ENCODE measurements around the gene TMEM132E.

TMEM132E gene

DNA sequence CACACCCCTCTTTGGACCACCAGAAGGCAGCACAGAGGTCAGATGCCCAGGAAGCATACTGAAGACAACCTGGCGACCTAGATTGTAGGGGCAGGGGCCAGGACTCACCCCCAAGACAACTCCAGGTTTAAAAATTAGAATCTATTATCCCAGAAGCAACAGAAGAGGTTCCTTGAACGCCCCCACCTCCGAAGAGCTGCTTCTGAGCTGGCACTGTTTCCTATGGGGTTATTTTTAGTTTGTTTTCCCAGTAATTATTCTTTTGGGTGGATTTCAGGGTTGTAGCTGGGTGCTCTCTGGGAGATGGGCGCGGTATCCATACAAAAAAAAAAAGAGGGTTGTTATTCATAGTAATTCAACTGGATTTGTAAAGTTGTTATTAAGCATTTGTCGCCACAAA is 10.4 kb upstream of the TMEM132E start:
- Histone ChIP-seq H3K4me2 (ENCODE audit: low read length) (no peak overlapping the region), H3K9ac (ENCODE audit: low read length) (no peak overlapping the region), H3F3A (ENCODE audit: insufficient read depth, low read length) (no peaks in the 10 kb centered on the region), H3K27me3 (ENCODE audit: insufficient read depth, low read length) (no peaks in the 10 kb centered on the region), H4K20me1 (ENCODE audit: insufficient read depth, low read length) (no peaks in the 10 kb centered on the region), H3K4me1 (ENCODE audit: insufficient read depth, low read length, severe bottlenecking) (no peaks in the 10 kb centered on the region), H3K36me3 (ENCODE audit: insufficient read depth, low read length) (no peaks in the 10 kb centered on the region), H3K79me2 (ENCODE audit: insufficient read depth, low read length) (no peaks in the 10 kb centered on the region), H3K9me3 (ENCODE audit: low read length) (no peaks in the 10 kb centered on the region), H2AFZ (ENCODE audit: low read length) (no peak overlapping the region), H3K4me3 (ENCODE audit: low read depth, low read length, poor library complexity, severe bottlenecking) (no peak overlapping the region), H3K27ac (ENCODE audit: low read depth, low read length, poor library complexity, severe bottlenecking) (no peak overlapping the region), H3K9me2 (ENCODE audit: low read depth, low read length) (no peaks in the 10 kb centered on the region)
- TF ChIP-seq, protein P1, sequence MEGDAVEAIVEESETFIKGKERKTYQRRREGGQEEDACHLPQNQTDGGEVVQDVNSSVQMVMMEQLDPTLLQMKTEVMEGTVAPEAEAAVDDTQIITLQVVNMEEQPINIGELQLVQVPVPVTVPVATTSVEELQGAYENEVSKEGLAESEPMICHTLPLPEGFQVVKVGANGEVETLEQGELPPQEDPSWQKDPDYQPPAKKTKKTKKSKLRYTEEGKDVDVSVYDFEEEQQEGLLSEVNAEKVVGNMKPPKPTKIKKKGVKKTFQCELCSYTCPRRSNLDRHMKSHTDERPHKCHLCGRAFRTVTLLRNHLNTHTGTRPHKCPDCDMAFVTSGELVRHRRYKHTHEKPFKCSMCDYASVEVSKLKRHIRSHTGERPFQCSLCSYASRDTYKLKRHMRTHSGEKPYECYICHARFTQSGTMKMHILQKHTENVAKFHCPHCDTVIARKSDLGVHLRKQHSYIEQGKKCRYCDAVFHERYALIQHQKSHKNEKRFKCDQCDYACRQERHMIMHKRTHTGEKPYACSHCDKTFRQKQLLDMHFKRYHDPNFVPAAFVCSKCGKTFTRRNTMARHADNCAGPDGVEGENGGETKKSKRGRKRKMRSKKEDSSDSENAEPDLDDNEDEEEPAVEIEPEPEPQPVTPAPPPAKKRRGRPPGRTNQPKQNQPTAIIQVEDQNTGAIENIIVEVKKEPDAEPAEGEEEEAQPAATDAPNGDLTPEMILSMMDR (IDR thresholded peaks at IDR 0.05; ENCODE audit: low read length): no peak
- TF ChIP-seq EZH2 (IDR thresholded peaks at IDR 0.05; ENCODE audit: borderline replicate concordance, low read length): no peak

DNA sequence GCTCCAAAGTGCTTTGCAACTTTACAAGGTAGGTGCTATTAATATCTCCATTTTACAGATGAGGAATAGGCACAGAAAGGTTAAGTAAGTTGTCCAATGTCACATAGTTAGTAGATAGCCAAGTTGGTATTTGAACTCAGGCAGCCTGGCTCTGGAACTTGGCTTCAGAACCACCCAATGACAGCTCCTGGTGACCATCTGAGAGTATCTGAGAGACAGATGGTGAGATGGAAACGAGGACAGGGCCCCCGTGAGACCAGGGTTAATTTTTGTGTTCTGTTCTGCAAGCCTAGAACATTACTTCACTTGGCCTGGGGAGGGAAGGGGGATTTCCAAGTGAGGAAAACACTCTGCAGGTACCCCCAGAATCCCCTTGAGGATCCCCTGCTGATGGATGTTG is 9.8 kb upstream of the TMEM132E start:
- Histone ChIP-seq H3K9me2 (ENCODE audit: low read depth, low read length) (no peaks in the 10 kb centered on the region), H3K27ac (ENCODE audit: low read depth, low read length, poor library complexity, severe bottlenecking) (no peak overlapping the region), H3K4me3 (ENCODE audit: low read depth, low read length, poor library complexity, severe bottlenecking) (no peak overlapping the region), H4K20me1 (ENCODE audit: insufficient read depth, low read length) (no peaks in the 10 kb centered on the region), H3K79me2 (ENCODE audit: insufficient read depth, low read length) (no peaks in the 10 kb centered on the region), H3K27me3 (ENCODE audit: insufficient read depth, low read length) (no peaks in the 10 kb centered on the region), H3K9me3 (ENCODE audit: low read length) (no peaks in the 10 kb centered on the region), H3K9ac (ENCODE audit: low read length) (no peak overlapping the region), H2AFZ (ENCODE audit: low read length) (no peak overlapping the region), H3K4me1 (ENCODE audit: insufficient read depth, low read length, severe bottlenecking) (no peaks in the 10 kb centered on the region), H3K36me3 (ENCODE audit: insufficient read depth, low read length) (no peaks in the 10 kb centered on the region), H3F3A (ENCODE audit: insufficient read depth, low read length) (no peaks in the 10 kb centered on the region), H3K4me2 (ENCODE audit: low read length) (no peak overlapping the region)
- TF ChIP-seq EZH2 (IDR thresholded peaks at IDR 0.05; ENCODE audit: borderline replicate concordance, low read length): no peak
- TF ChIP-seq, protein P1 (IDR thresholded peaks at IDR 0.05; ENCODE audit: low read length): no peak

DNA sequence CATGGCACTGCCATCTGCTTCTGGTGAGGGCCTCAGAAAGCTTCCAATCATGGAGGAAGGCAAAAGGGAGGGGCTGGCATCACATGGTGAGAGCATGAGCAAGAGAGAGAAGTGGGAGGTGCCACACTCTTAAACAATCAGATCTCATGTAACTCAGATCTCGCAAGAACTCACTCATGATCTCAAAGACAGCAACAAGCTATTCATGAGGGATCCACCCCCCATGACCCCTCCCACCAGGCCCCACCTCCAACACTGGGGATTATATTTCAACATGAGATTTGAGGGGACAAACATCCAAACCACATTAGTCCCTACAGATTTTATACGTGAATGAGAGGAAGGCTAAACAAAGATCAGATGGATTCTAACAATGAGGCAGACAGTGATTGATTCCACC is 8.9 kb upstream of the TMEM132E start:
- H3K4me2 ChIP-seq (ENCODE audit: low read length): no peak overlapping the region
- no peaks in the 10 kb centered on the region for H3K9me3 ChIP-seq (ENCODE audit: low read length)
- no peak overlapping the region for H2AFZ ChIP-seq (ENCODE audit: low read length)
- no peaks in the 10 kb centered on the region for H3K9me2 ChIP-seq (ENCODE audit: low read depth, low read length)
- no peak for TF ChIP-seq EZH2 (IDR thresholded peaks at IDR 0.05; ENCODE audit: borderline replicate concordance, low read length)
- TF ChIP-seq, protein P1 (IDR thresholded peaks at IDR 0.05; ENCODE audit: low read length): no peak
- no peaks in the 10 kb centered on the region for H3K27me3 ChIP-seq (ENCODE audit: insufficient read depth, low read length)
- H3K79me2 ChIP-seq (ENCODE audit: insufficient read depth, low read length): no peaks in the 10 kb centered on the region
- H3K4me3 ChIP-seq (ENCODE audit: low read depth, low read length, poor library complexity, severe bottlenecking): no peak overlapping the region
- no peak overlapping the region for H3K27ac ChIP-seq (ENCODE audit: low read depth, low read length, poor library complexity, severe bottlenecking)
- no peak overlapping the region for H3K9ac ChIP-seq (ENCODE audit: low read length)
- H3K36me3 ChIP-seq (ENCODE audit: insufficient read depth, low read length): no peaks in the 10 kb centered on the region
- no peaks in the 10 kb centered on the region for H4K20me1 ChIP-seq (ENCODE audit: insufficient read depth, low read length)
- H3K4me1 ChIP-seq (ENCODE audit: insufficient read depth, low read length, severe bottlenecking): no peaks in the 10 kb centered on the region
- no peaks in the 10 kb centered on the region for H3F3A ChIP-seq (ENCODE audit: insufficient read depth, low read length)
